ENCODE results near the gene FAM163B.

GRCh38 chr9:133598978-133599377, 10.2 kb downstream of the FAM163B start:
- TF ChIP-seq CTCF (optimal IDR thresholded peaks at IDR 0.05 in 1 of 3, IDR thresholded peaks at IDR 0.05 in 1 of 3, conservative IDR thresholded peaks at IDR 0.05 in 1 of 3; ENCODE audit: extremely low read depth in 1 of 3, insufficient read depth in 2 of 3, low read length in 3 of 3) (no peak), EZH2 (IDR thresholded peaks at IDR 0.05; ENCODE audit: low read length) (no peak)

Data from keratinocyte (primary cell).